NT2/D1 (cell line): ENCODE results near the gene PDE6H.

Experiments used
- SUZ12 ChIP-seq: IDR thresholded peaks from 2 replicates; pipeline ENCODE4 v1.6.1; 2011; ENCODE audit not compliant: insufficient read length, insufficient read depth; ENCODE audit errors: extremely low read depth
- YY1 ChIP-seq: IDR thresholded peaks from 2 replicates; pipeline ENCODE4 v1.6.1; 2011; ENCODE audit not compliant: insufficient read length, insufficient read depth
- ZNF274 ChIP-seq: IDR thresholded peaks from 2 replicates; pipeline ENCODE4 v1.6.1; 2011; ENCODE audit warnings: mild to moderate bottlenecking, low read depth, low read length

DNA sequence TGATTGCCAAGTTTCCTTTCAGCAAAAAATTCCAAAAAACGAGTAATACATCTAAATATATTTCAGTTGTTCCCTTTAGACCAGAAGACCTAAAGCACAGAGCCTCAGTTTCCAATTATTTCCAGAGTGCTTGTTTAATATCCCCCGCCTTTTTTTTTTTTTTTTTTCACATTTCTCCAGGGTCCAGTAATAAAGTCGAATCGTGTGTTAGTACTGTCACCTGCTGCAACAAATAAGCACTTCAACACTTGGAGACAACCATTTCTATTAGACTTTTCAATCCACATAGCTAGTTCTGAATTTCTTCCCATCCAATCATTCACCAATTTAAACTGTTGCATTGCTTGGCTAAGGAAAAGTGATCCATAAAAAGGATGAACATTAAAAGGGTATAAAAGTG is 13.6 kb downstream of the PDE6H start:
- TF ChIP-seq YY1, result no peak
- TF ChIP-seq ZNF274, result no peak
- TF ChIP-seq SUZ12, result no peak
